ENCODE measurements around the gene ARRB1. TPM values are rescaled to one million over a fixed set of nuclear protein-coding genes. Genes with fewer than 3 reads are reported as not detected.

Gene ARRB1
- total RNA-seq, 4 donors from 2014 or later, result 23.1 to 61.8 (median 44.8) TPM

GRCh38 chr11:75303544-75304224 is 47.8 kb downstream of the ARRB1 start:
- H3K4me3 ChIP-seq, result no peak overlapping the region
- no peaks in the 10 kb centered on the region for H3K4me1 ChIP-seq
- no peak for DNase-seq
- intact Hi-C loops (cut with DNase I; ENCODE audit: low total_unique reads), result no loop called here
- H3K36me3 ChIP-seq, result no peaks in the 10 kb centered on the region
- no peaks in the 10 kb centered on the region for H3K27me3 ChIP-seq
- TF ChIP-seq, protein P1, sequence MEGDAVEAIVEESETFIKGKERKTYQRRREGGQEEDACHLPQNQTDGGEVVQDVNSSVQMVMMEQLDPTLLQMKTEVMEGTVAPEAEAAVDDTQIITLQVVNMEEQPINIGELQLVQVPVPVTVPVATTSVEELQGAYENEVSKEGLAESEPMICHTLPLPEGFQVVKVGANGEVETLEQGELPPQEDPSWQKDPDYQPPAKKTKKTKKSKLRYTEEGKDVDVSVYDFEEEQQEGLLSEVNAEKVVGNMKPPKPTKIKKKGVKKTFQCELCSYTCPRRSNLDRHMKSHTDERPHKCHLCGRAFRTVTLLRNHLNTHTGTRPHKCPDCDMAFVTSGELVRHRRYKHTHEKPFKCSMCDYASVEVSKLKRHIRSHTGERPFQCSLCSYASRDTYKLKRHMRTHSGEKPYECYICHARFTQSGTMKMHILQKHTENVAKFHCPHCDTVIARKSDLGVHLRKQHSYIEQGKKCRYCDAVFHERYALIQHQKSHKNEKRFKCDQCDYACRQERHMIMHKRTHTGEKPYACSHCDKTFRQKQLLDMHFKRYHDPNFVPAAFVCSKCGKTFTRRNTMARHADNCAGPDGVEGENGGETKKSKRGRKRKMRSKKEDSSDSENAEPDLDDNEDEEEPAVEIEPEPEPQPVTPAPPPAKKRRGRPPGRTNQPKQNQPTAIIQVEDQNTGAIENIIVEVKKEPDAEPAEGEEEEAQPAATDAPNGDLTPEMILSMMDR (IDR thresholded peaks at IDR 0.05), result no peak
- TF ChIP-seq POLR2A (IDR thresholded peaks at IDR 0.05), result no peak
- H3K27ac ChIP-seq, result no peak overlapping the region
- H3K9me3 ChIP-seq, result no peaks in the 10 kb centered on the region

GRCh38 chr11:75302371-75302770 is 49.1 kb downstream of the ARRB1 start:
- intact Hi-C loops (cut with DNase I; ENCODE audit: low total_unique reads), result no loop called here
- Histone ChIP-seq H3K27me3 (no peaks in the 10 kb centered on the region), H3K9me3 (no peaks in the 10 kb centered on the region), H3K36me3 (no peaks in the 10 kb centered on the region), H3K4me1 (no peaks in the 10 kb centered on the region), H3K4me3 (no peak overlapping the region), H3K27ac (peak overlapping the region in 1 of 2 donors; percentile 27)
- TF ChIP-seq, protein P1 (IDR thresholded peaks at IDR 0.05), result no peak
- no peak for TF ChIP-seq POLR2A (IDR thresholded peaks at IDR 0.05)
- DNase-seq, result no peak

- TF ChIP-seq, protein P1 (IDR thresholded peaks at IDR 0.05), result no peak
- TF ChIP-seq POLR2A (IDR thresholded peaks at IDR 0.05), result no peak
- intact Hi-C loops (cut with DNase I; ENCODE audit: low total_unique reads), result no loop called here
- Histone ChIP-seq H3K27ac (peak overlapping the region; percentile 2 to 27), H3K4me1 (no peaks in the 10 kb centered on the region), H3K27me3 (no peaks in the 10 kb centered on the region), H3K36me3 (no peaks in the 10 kb centered on the region), H3K9me3 (no peaks in the 10 kb centered on the region), H3K4me3 (no peak overlapping the region)
- DNase-seq, result no peak
These were observed 49.7 kb downstream of the ARRB1 start for GRCh38 chr11:75301601-75302345.

DNA sequence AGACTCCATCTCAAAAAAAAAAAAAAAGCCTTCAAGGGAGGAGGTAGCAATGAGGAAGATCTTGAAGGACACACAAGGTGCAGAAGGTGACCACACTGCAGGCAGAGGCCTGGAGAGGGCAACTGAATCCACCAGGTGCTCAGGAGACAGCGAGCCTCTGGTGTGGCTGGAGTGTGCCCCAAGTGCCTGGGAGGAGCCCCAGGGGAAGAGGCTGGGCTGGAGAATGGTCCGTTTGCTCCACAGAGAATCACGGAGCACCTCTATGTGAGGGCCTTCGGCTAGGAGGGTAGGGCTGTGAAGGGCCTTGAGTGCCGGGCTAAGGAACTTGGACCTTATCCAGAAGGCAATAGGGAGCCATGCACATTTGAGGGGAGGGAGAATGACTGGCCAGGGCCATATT is 50.3 kb downstream of the ARRB1 start:
- no peaks in the 10 kb centered on the region for H3K27me3 ChIP-seq
- no peaks in the 10 kb centered on the region for H3K9me3 ChIP-seq
- H3K36me3 ChIP-seq, result no peaks in the 10 kb centered on the region
- no peak for DNase-seq
- no peaks in the 10 kb centered on the region for H3K4me1 ChIP-seq
- H3K27ac ChIP-seq, result peak overlapping the region in 1 of 2 donors; percentile 27
- intact Hi-C loops (cut with DNase I; ENCODE audit: low total_unique reads), result no loop called here
- H3K4me3 ChIP-seq, result no peak overlapping the region
- no peak for TF ChIP-seq POLR2A (IDR thresholded peaks at IDR 0.05)

- no peak for DNase-seq
- Histone ChIP-seq H3K4me3 (no peak overlapping the region), H3K27me3 (no peaks in the 10 kb centered on the region), H3K9me3 (no peaks in the 10 kb centered on the region), H3K36me3 (no peaks in the 10 kb centered on the region), H3K4me1 (no peaks in the 10 kb centered on the region), H3K27ac (no peak overlapping the region)
- intact Hi-C loops (cut with DNase I; ENCODE audit: low total_unique reads), result no loop called here
- TF ChIP-seq, protein P1 (IDR thresholded peaks at IDR 0.05), result no peak
- TF ChIP-seq POLR2A (IDR thresholded peaks at IDR 0.05), result no peak
These were observed 52.5 kb downstream of the ARRB1 start for GRCh38 chr11:75298976-75299260.
